HepG2 (cell line): ENCODE measurements around the gene HMGCR. TPM values are rescaled to one million over a fixed set of nuclear protein-coding genes. Genes with fewer than 3 reads are reported as not detected.

Experiments
- ATAC-seq: fragments of 200-7000 bp; cut with Tn5 transposase; 3 replicates; pipeline ENCODE4 v1.9.1; 2020; ENCODE audit warnings: mild to moderate bottlenecking, moderate library complexity
- BruUV-seq: library from RNA; stranded (reverse); fragments of 400-500 nt; replicated peaks from 2 replicates; lab custom pipeline; 2021; lab: Mats Ljungman, UMichigan
- CTCF ChIA-PET: fragments of 300-600 bp; formaldehyde crosslinking; extraction: SDS; loops from one replicate; lab custom pipeline; 2021; ENCODE audit warnings: low total read pairs, inconsistent platforms, low intra/inter-chr PET ratio; lab: Yijun Ruan, JAX
- POLR2A ChIA-PET: fragments of 350-600 bp; sonication (Branson Sonifier 250); formaldehyde crosslinking; loops from one replicate; lab custom pipeline; 2020; ENCODE audit warnings: antibody characterized with exemption, inconsistent platforms; lab: Yijun Ruan, JAX
- DNase-seq: peaks from one replicate; pipeline ENCODE4 v3.0.0-alpha.2; 2015; ENCODE audit warnings: low spot score
- FAIRE-seq: peaks from 3 replicates; lab custom pipeline; 2011; peaks lifted over from hg19 to GRCh38; lab: Jason Lieb, UNC
- H2AFZ ChIP-seq: one replicate; pipeline ENCODE4 v1.6.1; 2011; ENCODE audit warnings: low read length, inconsistent platforms
- H3K27ac ChIP-seq: fragments of 300-600 bp; 3 replicates; pipeline ENCODE4 v1.8.0; 2011; ENCODE audit warnings: mixed run types, mild to moderate bottlenecking, mixed read lengths, low read length, inconsistent platforms; ENCODE audit not compliant: insufficient read depth; ENCODE audit errors: extremely low read length
- H3K27me3 ChIP-seq, 2 experiments: fragments of 200-600 bp in 1 of 2; 2 replicates in 1 of 2; 3 replicates in 1 of 2; pipeline versions ENCODE4 v1.6.0 to v1.8.0; 2011; ENCODE audit warnings: low read length in 2 of 2, mild to moderate bottlenecking in 2 of 2, moderate library complexity in 2 of 2, inconsistent platforms in 1 of 2; ENCODE audit not compliant: insufficient read depth in 2 of 2, control insufficient read depth in 1 of 2
- H3K36me3 ChIP-seq, 2 experiments: fragments of 200-600 bp in 1 of 2; replicated peaks in 1 of 2; 2 replicates in 1 of 2; 3 replicates in 1 of 2; pipeline versions ENCODE4 v1.5.1 to v1.8.0; 2011; ENCODE audit warnings: low read length in 2 of 2, inconsistent platforms in 1 of 2; ENCODE audit not compliant: insufficient read depth in 2 of 2, control insufficient read depth in 1 of 2
- H3K4me1 ChIP-seq: 2 replicates; pipeline ENCODE4 v1.5.1; 2012; ENCODE audit warnings: low read length, inconsistent platforms; ENCODE audit not compliant: insufficient read depth
- H3K4me2 ChIP-seq: 2 replicates; pipeline ENCODE4 v1.6.0; 2011; ENCODE audit warnings: low read depth, low read length, inconsistent platforms
- H3K4me3 ChIP-seq, 3 experiments: fragments of 200-600 bp in 1 of 3; sonication (generic), shearing (Covaris generic) in 1 of 3; replicated peaks in 1 of 3; 2 replicates each; pipeline ENCODE4 v1.5.1; 2011 to 2016; ENCODE audit warnings: low read length in 3 of 3, inconsistent platforms in 2 of 3, low read depth in 2 of 3, mild to moderate bottlenecking in 2 of 3, control low read depth in 1 of 3, mixed read lengths in 1 of 3; ENCODE audit not compliant: insufficient read depth in 1 of 3
- H3K79me2 ChIP-seq: one replicate; pipeline ENCODE4 v1.6.1; 2011; ENCODE audit warnings: low read length, inconsistent platforms; ENCODE audit not compliant: insufficient read depth
- H3K9ac ChIP-seq: 2 replicates; pipeline ENCODE4 v1.6.0; 2011; ENCODE audit warnings: mild to moderate bottlenecking, low read depth, low read length, inconsistent platforms; ENCODE audit not compliant: insufficient read depth
- H3K9me3 ChIP-seq: 2 replicates; pipeline ENCODE4 v1.5.1; 2012; ENCODE audit warnings: mild to moderate bottlenecking, low read length
- H4K20me1 ChIP-seq: 2 replicates; pipeline ENCODE4 v1.6.0; 2011; ENCODE audit warnings: inconsistent platforms, mild to moderate bottlenecking, low read length, moderate library complexity; ENCODE audit not compliant: insufficient read depth
- AKAP8 ChIP-seq: sonication (generic); formaldehyde crosslinking; IDR thresholded peaks from 2 replicates; pipeline ENCODE4 v1.5.1; 2020; ENCODE audit warnings: mild to moderate bottlenecking, missing genetic modification reagents
- CREB1 ChIP-seq, 2 experiments: fragments of 450-650 bp in 1 of 2; IDR thresholded peaks; 2 replicates each; pipeline ENCODE4 v1.6.1; 2016 to 2017; ENCODE audit warnings: control low read depth in 1 of 2, mild to moderate bottlenecking in 1 of 2, missing compliant biosample characterization in 1 of 2, missing genetic modification characterization in 1 of 2
- DR1 ChIP-seq: sonication (generic); formaldehyde crosslinking; IDR thresholded peaks from 2 replicates; pipeline ENCODE4 v1.8.0; 2021; ENCODE audit warnings: mild to moderate bottlenecking, missing genetic modification reagents, inconsistent platforms
- NFKB2 ChIP-seq: sonication (generic); formaldehyde crosslinking; IDR thresholded peaks from 2 replicates; pipeline ENCODE4 v1.4.0; 2020; ENCODE audit warnings: missing genetic modification reagents, borderline replicate concordance
- NFKBIZ ChIP-seq: IDR thresholded peaks from 2 replicates; pipeline ENCODE4 v1.6.1; 2018; ENCODE audit warnings: missing genetic modification reagents, missing compliant biosample characterization
- RAD51 ChIP-seq: fragments of 450-650 bp; IDR thresholded peaks from 2 replicates; pipeline ENCODE4 v1.6.1; 2016; ENCODE audit warnings: borderline replicate concordance
- RXRB ChIP-seq: IDR thresholded peaks from 2 replicates; pipeline ENCODE4 v1.6.1; 2016; ENCODE audit warnings: borderline replicate concordance, missing genetic modification reagents, missing compliant biosample characterization
- SMARCC2 ChIP-seq: fragments of 450-650 bp; IDR thresholded peaks from 2 replicates; pipeline ENCODE4 v1.6.1; 2017; ENCODE audit warnings: antibody characterized with exemption, mild to moderate bottlenecking
- SPEN ChIP-seq: sonication (generic); formaldehyde crosslinking; IDR thresholded peaks from 2 replicates; pipeline ENCODE4 v1.5.1; 2020; ENCODE audit warnings: low read depth, mild to moderate bottlenecking, missing genetic modification reagents
- TBP ChIP-seq: sonication (generic); formaldehyde crosslinking; IDR thresholded peaks from 2 replicates; pipeline ENCODE4 v1.5.0; 2020; ENCODE audit warnings: missing genetic modification reagents
- ZBTB7A ChIP-seq: sonication (generic); formaldehyde crosslinking; IDR thresholded peaks from 2 replicates; pipeline ENCODE4 v1.8.0; 2022; ENCODE audit warnings: mild to moderate bottlenecking, missing genetic modification reagents
- ZFP36L1 ChIP-seq: sonication (generic); formaldehyde crosslinking; IDR thresholded peaks from 2 replicates; pipeline ENCODE4 v1.8.0; 2022; ENCODE audit warnings: mild to moderate bottlenecking, missing genetic modification reagents, moderate library complexity
- ZNF160 ChIP-seq: sonication (generic); formaldehyde crosslinking; IDR thresholded peaks from 2 replicates; pipeline ENCODE4 v1.8.0; 2022; ENCODE audit warnings: mild to moderate bottlenecking, inconsistent platforms, missing genetic modification reagents
- ZNF670 ChIP-seq: sonication (generic); formaldehyde crosslinking; IDR thresholded peaks from 2 replicates; pipeline ENCODE4 v1.8.0; 2022; ENCODE audit warnings: mild to moderate bottlenecking, missing genetic modification reagents, borderline replicate concordance
- ZNF740 ChIP-seq: sonication (generic); formaldehyde crosslinking; IDR thresholded peaks from 2 replicates; pipeline ENCODE4 v1.4.0; 2020; ENCODE audit warnings: missing genetic modification reagents
- ZNF780A ChIP-seq: sonication (generic); formaldehyde crosslinking; IDR thresholded peaks from 2 replicates; pipeline ENCODE4 v1.8.0; 2022; ENCODE audit warnings: mild to moderate bottlenecking, missing genetic modification reagents, moderate library complexity
- WGBS: methylation state at CpG from one replicate; pipeline ENCODE4 v1.1.6; 2017; ENCODE audit warnings: low lambda C conversion rate; 5-methylcytosine and 5-hydroxymethylcytosine counted together
- in situ Hi-C: cut with HindIII; loops from 2 replicates; pipeline ENCODE4 v1.10.0; 2017; ENCODE audit warnings: low pct_unique_long_range_greater_than_20kb; ENCODE audit not compliant: extremely low pct_ligation_motif_present
- intact Hi-C: fragments of 100-400 bp; cut with micrococcal nuclease; formaldehyde crosslinking; loops from one replicate; pipeline ENCODE4 v1.10.0; 2022; ENCODE audit not compliant: unreplicated experiment
- polyA plus RNA-seq, 8 experiments: library from polyadenylated mRNA; depleted of rRNA in 3 of 8; stranded (reverse) in 7 of 8; unstranded in 1 of 8; fragments of >200 nt; fragmentation: Illumina TruSeq in 4 of 8; extraction: Trizol in 4 of 8; gene quantifications; 2 replicates each; pipeline versions ENCODE4 v1.2.1 to v1.2.3, GENCODE V29; 2011 to 2016; ENCODE audit warnings: low read depth in 4 of 8, missing spikeins in 1 of 8, mixed read lengths in 1 of 8; ENCODE audit not compliant: insufficient read depth in 1 of 8
- total RNA-seq, 5 experiments: library from RNA; depleted of rRNA; stranded (reverse); fragments of >200 nt; fragmentation: Illumina TruSeq; extraction: Trizol; gene quantifications; 2 replicates each; pipeline ENCODE4 v1.2.3, GENCODE V29; 2016; ENCODE audit warnings: low read depth in 1 of 5

HMGCR gene
- total and polyA plus RNA-seq, 2 of the 13 experiments (the other 11 are each of a cell fraction or from before 2014, with no cell fraction given), result 43.0 to 144 TPM

DNA sequence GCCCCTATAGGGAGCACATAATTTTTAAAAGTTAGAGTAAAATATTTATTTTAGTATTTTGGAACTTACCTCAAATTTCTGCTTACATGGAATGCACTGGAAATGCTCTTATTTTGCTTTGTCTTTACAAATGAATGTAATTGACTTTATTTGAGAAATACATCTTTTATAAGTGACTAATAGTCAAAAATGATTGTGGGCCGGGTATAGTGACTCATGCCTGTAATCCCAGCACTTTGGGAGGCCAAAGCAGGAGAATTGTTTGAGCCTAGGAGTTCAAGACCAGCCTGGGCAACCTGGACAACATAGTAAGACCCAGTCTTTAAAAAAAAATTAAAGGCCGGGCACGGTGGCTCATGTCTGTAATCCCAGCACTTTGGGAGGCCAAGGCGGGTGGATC is 5.8 kb downstream of the HMGCR start:
- FAIRE-seq, result no peak
- peaks cover 95% of the 10 kb centered on the region for H3K79me2 ChIP-seq
- H3K9me3 ChIP-seq, result no peaks in the 10 kb centered on the region
- BruUV-seq, result no TSS peak
- intact Hi-C loops (no loop called here), in situ Hi-C loops (no loop called here)
- ATAC-seq, result no peak
- H3K36me3 ChIP-seq, result peaks cover 2 to 49% of the 10 kb centered on the region in 2 experiments; a peak in 4 of 5 replicates
- peaks cover 74% of the 10 kb centered on the region for H4K20me1 ChIP-seq
- peaks cover 47% of the 10 kb centered on the region for H3K4me1 ChIP-seq
- ChIA-PET POLR2A (no interaction called here), CTCF (no interaction called here)
- H3K4me2 ChIP-seq, result peak overlapping the region; percentile 85; the same call in 1 of the 2 replicates
- no peak for DNase-seq
- no peak overlapping the region for H3K4me3 ChIP-seq
- H3K9ac ChIP-seq, result no peak overlapping the region
- TF ChIP-seq CREB1 (IDR thresholded peaks at IDR 0.05), result no peak
- no peak for TF ChIP-seq CREB1 (CRISPR knock-in tag; IDR thresholded peaks at IDR 0.05)
- no peak for TF ChIP-seq RAD51
- TF ChIP-seq SPEN (CRISPR knock-in tag), result no peak
- no peak for TF ChIP-seq NFKB2 (CRISPR knock-in tag)
- no peak for TF ChIP-seq TBP (CRISPR knock-in tag)
- no peak for TF ChIP-seq SMARCC2
- TF ChIP-seq RXRB (CRISPR knock-in tag), result no peak
- TF ChIP-seq NFKBIZ (CRISPR knock-in tag), result no peak
- TF ChIP-seq ZNF160 (CRISPR knock-in tag), result no peak
- TF ChIP-seq ZFP36L1 (CRISPR knock-in tag), result no peak
- TF ChIP-seq ZNF670 (CRISPR knock-in tag), result no peak
- TF ChIP-seq ZNF780A (CRISPR knock-in tag), result no peak
- TF ChIP-seq DR1 (CRISPR knock-in tag), result no peak
- no peak for TF ChIP-seq AKAP8 (CRISPR knock-in tag)
- TF ChIP-seq ZNF740, result no peak
- no peak for TF ChIP-seq ZBTB7A (CRISPR knock-in tag)
- H2AFZ ChIP-seq, result no peak overlapping the region
- no peaks in the 10 kb centered on the region; a peak in 1 of 5 replicates for H3K27me3 ChIP-seq
- 95% methylated on average over 4 of the region's 4 CpGs for WGBS
- no peak overlapping the region for H3K27ac ChIP-seq
